ENCODE results near the gene SUPT5H.
"Not testable (repeated sequence)": the region's sequence is repeated elsewhere in the genome, so short reads cannot be mapped to it uniquely, and the experiment has no call there.

Gene SUPT5H

GRCh38 chr19:39448271-39448670, 2.9 kb downstream of the SUPT5H start:
- H3K36me3 ChIP-seq = peaks cover 32% of the 10 kb centered on the region
- no peak overlapping the region for H3K27ac ChIP-seq
- H3K4me3 ChIP-seq (ENCODE audit: low read depth, low read length) = no peak overlapping the region
- TF ChIP-seq CTCF (IDR thresholded peaks at IDR 0.05; ENCODE audit: low read depth, low read length) = no peak
- no peaks in the 10 kb centered on the region for H3K27me3 ChIP-seq (ENCODE audit: insufficient read depth, low read depth, severe bottlenecking)
- no peaks in the 10 kb centered on the region for H3K9me3 ChIP-seq (ENCODE audit: severe bottlenecking)
- no peak for DNase-seq

- TF ChIP-seq CTCF (IDR thresholded peaks at IDR 0.05; ENCODE audit: low read depth, low read length) = no peak
- H3K9me3 ChIP-seq (ENCODE audit: severe bottlenecking) = no peaks in the 10 kb centered on the region
- peaks cover 39% of the 10 kb centered on the region for H3K36me3 ChIP-seq
- H3K27me3 ChIP-seq (ENCODE audit: insufficient read depth, low read depth, severe bottlenecking) = no peaks in the 10 kb centered on the region
- no peak for DNase-seq
- H3K27ac ChIP-seq = no peak overlapping the region
- H3K4me3 ChIP-seq (ENCODE audit: low read depth, low read length) = no peak overlapping the region
Observed at GRCh38 chr19:39449116-39449797, 3.9 kb downstream of the SUPT5H start.

GRCh38 chr19:39451257-39451656, 5.9 kb downstream of the SUPT5H start:
- not testable (repeated sequence) for H3K27ac ChIP-seq; H3K27me3 ChIP-seq (ENCODE audit: insufficient read depth, low read depth, severe bottlenecking); H3K4me3 ChIP-seq (ENCODE audit: low read depth, low read length); DNase-seq; H3K9me3 ChIP-seq (ENCODE audit: severe bottlenecking)
- H3K36me3 ChIP-seq = peaks cover 45% of the 10 kb centered on the region

DNA sequence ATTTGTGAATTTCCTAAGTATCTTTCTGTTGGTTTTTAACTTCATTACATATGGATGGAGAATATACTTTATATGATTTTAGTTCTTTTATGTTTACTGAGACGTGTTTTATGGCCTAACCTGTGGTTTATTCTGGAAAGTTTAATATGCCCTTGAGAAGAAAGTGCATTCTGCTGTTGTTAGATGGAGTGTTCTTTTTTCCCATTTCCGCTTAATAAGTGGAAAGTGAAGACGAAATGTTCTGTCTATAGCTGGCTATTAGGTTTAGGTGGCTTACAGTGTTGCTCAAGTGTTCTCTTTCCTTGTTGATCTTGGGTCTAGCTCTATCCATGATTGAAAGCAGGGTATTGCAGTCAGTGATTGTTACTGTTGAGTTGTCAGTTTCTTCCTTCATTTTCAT, 18.0 kb downstream of the SUPT5H start:
- Histone ChIP-seq H3K4me3 (ENCODE audit: low read depth, low read length) (no peak overlapping the region), H3K27me3 (ENCODE audit: insufficient read depth, low read depth, severe bottlenecking) (no peaks in the 10 kb centered on the region), H3K27ac (no peak overlapping the region), H3K9me3 (ENCODE audit: severe bottlenecking) (no peaks in the 10 kb centered on the region), H3K36me3 (peaks cover 72% of the 10 kb centered on the region)
- no peak for TF ChIP-seq CTCF (IDR thresholded peaks at IDR 0.05; ENCODE audit: low read depth, low read length)
- DNase-seq = no peak

- H3K9me3 ChIP-seq (ENCODE audit: severe bottlenecking) = no peaks in the 10 kb centered on the region
- H3K27ac ChIP-seq = no peak overlapping the region
- no peak for TF ChIP-seq CTCF (IDR thresholded peaks at IDR 0.05; ENCODE audit: low read depth, low read length)
- no peak overlapping the region for H3K4me3 ChIP-seq (ENCODE audit: low read depth, low read length)
- no peaks in the 10 kb centered on the region for H3K27me3 ChIP-seq (ENCODE audit: insufficient read depth, low read depth, severe bottlenecking)
- peaks cover 73% of the 10 kb centered on the region for H3K36me3 ChIP-seq
- DNase-seq = no peak
Observed at GRCh38 chr19:39465956-39466747, 20.8 kb downstream of the SUPT5H start.

DNA sequence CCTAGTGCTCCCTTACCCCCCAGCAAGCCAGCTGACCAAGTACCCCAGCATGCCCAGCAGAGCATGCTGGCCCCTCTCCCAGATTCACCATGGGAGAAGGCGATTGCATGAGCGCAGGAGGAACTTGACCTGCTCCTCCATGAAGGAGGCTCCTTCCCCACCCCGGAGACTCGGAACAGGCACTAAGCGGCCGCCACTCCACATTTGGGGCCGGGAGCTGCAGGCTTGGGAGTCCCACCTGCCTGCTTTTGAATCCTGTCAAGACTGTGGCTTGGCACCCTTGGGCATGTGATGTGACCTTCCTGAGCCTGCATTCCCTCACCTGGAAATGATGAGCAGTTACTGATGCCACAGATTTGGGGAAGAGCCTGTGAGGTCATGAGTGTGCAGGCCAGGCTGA, 22.6 kb downstream of the SUPT5H start:
- DNase-seq = no peak
- Histone ChIP-seq H3K27ac (no peak overlapping the region), H3K27me3 (ENCODE audit: insufficient read depth, low read depth, severe bottlenecking) (no peaks in the 10 kb centered on the region), H3K4me3 (ENCODE audit: low read depth, low read length) (no peak overlapping the region), H3K36me3 (peaks cover 80% of the 10 kb centered on the region), H3K9me3 (ENCODE audit: severe bottlenecking) (no peaks in the 10 kb centered on the region)
- no peak for TF ChIP-seq CTCF (IDR thresholded peaks at IDR 0.05; ENCODE audit: low read depth, low read length)
